ENCODE data around the gene GPR107.
A peak's percentile ranks its signal among the peaks of the same experiment; 100 is the strongest.

Gene GPR107

DNA sequence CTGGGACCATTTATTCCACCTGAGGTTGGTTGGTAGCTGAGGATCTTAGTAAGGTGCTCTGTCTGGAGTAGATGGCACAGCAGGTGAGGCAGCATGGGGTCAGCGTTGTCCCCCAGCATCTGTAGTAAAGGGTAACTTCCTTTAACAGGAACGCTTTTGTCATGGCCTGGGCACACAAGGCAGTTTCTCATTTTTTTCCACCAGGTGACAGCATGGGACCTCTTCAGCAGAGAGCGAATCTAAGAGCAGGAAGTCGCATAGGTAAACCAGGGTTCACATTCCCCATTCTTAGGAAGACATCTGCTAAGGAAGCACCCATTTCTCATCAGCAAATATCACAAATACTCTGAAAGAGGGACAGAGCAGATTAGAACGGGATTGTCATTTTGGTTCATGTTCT is 56.5 kb downstream of the GPR107 start:
- no peak for DNase-seq (ENCODE audit: low spot score)

DNA sequence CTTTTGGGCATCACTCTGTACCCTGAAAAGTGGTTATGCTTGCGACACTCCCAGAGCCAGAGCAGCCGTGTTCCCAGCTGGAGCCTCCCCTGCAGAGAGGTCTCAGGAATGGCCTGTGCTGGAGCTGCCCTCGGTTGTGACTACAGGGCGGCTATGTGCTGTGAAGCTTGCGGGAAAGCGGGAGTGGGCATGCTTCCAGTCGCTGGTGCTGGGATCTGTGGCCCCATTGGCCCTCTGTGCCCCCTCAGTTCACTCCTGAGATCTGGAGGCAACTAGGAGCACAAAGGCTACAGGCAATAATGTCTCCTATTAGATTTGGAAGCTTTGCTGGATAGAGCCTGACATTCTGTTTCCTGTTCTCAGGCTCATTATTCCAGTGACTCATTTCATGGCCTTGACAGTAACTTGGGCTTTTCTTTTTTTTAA is 56.9 kb downstream of the GPR107 start:
- DNase-seq (ENCODE audit: low spot score), result no peak

DNA sequence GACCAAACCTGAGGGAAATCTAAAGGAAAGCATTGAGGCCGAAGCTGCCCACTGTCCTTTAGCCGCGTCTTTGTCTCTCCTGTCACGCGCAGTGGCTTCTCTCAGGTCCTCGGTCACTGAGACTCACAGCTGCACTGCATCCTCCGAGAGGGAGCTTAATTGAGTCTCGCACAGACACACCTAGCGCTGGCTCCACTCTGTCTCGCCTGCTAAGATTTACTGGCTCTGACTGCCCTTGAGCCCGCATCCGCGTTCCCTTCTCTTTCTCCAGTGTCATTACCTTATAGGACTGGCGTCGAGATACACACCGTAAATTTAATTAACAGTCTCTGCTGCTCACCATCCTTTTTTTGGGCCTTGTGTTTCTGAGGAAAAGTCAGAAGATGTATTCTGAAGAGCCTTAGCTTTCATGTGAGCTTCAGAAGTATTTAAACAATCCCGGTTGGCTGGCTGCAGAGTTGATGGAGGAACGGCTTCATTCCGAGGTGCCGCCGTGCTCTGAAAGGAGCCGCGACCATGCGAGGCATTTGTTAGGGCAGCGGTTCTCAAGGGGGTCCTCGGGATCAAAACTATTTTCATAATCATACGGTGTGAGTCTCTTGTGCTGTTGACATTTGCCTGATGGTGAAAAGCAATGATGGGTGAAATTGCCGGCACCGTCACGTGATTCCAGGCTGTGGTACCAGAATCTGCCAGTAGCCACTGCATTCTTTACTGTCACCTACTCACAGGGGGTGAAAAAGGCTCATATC is 58.3 kb downstream of the GPR107 start:
- DNase-seq (ENCODE audit: low spot score), result no peak

DNA sequence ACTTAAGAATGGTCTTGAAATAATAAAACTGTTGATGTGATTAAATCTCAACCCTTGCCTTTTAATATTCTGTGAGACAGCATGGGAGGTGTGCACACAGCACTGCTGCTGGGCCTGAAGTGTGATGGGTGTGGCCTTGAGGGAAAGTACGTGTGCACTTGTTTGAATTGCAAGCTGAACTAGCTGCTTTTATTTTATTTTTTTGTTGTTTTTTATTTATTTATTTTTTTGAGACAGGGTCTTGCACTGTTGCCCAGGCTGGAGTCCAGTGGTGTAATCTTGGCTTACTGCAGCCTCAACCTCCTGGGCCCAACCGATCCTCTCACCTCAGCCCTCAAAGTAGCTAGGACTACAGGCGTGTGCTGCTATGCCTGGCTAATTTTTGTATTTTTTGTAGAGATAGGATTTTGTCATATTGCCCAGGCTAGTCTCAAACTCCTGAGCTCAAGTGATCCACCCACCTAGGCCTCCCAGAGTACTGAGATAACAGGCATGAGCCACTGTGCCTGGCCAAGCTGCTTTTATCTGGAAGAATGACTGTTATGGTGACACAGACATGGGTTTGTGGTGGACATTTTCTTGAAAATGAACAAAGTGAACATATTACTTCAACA is 58.9 kb downstream of the GPR107 start:
- no peak for DNase-seq (ENCODE audit: low spot score)

DNA sequence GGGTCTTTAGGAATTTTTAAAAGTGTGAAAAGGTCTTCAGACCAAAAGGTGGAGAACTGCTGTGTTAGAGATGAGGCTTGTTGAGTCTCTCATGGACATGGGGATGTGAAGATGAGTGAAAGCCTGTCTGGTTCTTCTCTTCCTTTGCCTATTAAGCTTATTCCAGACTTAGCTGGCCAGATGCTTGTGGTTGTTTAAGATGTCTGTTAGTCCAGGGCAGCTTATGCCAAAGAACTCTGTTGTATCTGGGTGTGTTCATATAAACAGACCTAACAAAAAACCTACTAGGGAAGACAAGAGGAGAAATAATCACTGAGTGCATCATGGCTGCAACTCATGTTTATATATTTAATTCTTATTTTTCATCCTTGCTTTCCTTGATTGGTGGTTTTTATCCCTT is 61.0 kb downstream of the GPR107 start:
- DNase-seq (ENCODE audit: low spot score), result no peak

GRCh38 chr9:130116346-130116745 is 62.6 kb downstream of the GPR107 start:
- no peak for DNase-seq (ENCODE audit: low spot score)

GRCh38 chr9:130117376-130117775 is 63.7 kb downstream of the GPR107 start:
- DNase-seq (ENCODE audit: low spot score), result no peak

- no peak for DNase-seq (ENCODE audit: low spot score)
Observed at GRCh38 chr9:130117816-130118632, 64.3 kb downstream of the GPR107 start.

- peak; percentile 90 for DNase-seq (ENCODE audit: low spot score)
Observed at GRCh38 chr9:130118841-130119518, 65.3 kb downstream of the GPR107 start.

GRCh38 chr9:130119519-130120298 is 66.0 kb downstream of the GPR107 start:
- no peak for DNase-seq (ENCODE audit: low spot score)

- no peak for DNase-seq (ENCODE audit: low spot score)
Observed at GRCh38 chr9:130120299-130120587, 66.5 kb downstream of the GPR107 start.

GRCh38 chr9:130120832-130121231 is 67.1 kb downstream of the GPR107 start:
- no peak for DNase-seq (ENCODE audit: low spot score)

GRCh38 chr9:130122456-130122855 is 68.8 kb downstream of the GPR107 start:
- no peak for DNase-seq (ENCODE audit: low spot score)

DNA sequence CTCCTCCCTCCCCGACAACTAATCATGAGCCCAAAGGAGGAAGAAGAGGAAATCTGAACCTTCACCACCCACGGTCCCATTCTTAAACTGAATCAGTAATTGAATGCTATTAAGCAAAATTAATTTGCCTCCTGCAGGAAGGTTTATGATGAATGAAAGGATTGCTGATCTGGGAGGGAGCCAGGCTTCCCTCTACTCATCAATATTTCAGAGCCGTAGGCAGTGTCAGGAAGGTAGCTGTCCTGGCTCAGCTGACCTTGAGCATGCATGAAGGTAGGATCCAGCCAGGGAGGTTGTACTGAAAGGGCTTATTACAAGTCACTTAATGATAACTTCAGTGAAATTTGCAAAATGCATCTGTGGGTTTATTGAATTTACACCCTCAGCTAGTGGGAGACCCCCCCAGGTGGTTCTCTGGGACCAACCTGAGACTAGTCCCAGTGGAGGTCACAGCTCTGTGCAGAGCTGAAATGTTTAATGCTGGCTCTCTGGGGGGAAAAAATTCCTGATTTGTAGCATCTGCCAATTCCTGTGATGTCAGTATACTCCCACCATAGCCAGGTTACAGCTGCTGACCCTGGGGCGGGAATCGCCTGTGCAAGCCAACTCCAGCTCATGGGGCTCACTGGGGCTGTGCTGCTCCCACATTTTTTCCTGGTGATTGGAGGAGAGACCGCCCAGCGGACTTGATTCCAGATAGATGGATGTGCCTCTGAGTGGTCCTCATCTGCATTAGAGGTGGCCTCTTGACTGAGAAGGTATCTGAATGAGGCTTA is 70.6 kb downstream of the GPR107 start:
- DNase-seq (ENCODE audit: low spot score), result no peak

GRCh38 chr9:130126721-130127433 is 73.2 kb downstream of the GPR107 start:
- no peak for DNase-seq (ENCODE audit: low spot score)

GRCh38 chr9:130128251-130128650 is 74.5 kb downstream of the GPR107 start:
- DNase-seq (ENCODE audit: low spot score), result no peak

GRCh38 chr9:130128733-130129431 is 75.2 kb downstream of the GPR107 start:
- DNase-seq (ENCODE audit: low spot score), result no peak

GRCh38 chr9:130129432-130130061 is 75.8 kb downstream of the GPR107 start:
- no peak for DNase-seq (ENCODE audit: low spot score)

DNA sequence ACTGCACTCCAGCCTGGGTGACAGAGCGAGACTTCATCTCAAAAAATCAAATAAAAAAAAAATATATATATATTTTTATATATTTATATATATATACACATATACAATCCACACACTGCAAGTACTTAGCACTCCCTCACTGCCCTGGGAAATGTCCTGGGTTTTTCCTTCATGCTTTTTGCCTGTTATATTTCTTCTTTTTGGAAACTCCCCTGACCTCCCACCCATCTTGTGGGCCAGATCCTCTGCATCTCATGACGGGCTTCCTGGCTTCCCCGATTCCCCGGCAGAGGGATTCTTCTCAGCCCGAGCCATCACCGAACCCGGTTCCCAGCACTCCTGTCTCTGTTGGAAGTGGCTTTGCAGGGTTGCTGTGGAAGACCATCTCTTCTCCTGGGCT is 79.0 kb downstream of the GPR107 start:
- DNase-seq (ENCODE audit: low spot score), result no peak

All from D341Med (cell line).